ENCODE data around the gene GRIN1. TPM values are rescaled to one million over a fixed set of nuclear protein-coding genes. Genes with fewer than 3 reads are reported as not detected.

GRIN1 gene
- total RNA-seq, 2 donors from 2014 or later: 0.35 to 0.73 TPM

DNA sequence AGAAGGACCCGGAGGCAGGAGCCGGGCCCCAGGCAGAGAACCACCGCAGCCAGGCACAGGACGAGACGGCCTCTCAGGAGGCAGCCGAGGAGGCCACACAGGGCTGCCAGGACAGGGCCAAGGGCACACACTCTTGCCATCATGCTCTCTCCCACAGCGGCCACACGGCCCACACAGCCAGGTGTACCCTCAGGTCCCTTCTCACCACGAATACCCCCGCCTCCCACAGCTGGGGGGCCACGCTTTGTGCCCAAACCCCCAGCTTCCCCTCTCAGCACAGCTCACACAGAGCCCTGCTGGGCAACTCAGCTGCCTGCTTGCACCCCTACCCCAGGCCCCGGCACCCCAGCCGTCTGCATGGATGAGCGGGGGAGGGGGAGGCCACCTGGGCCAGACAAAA, 54.8 kb downstream of the GRIN1 start:
- no peaks in the 10 kb centered on the region for H3K9me3 Mint-ChIP-seq
- H3K4me3 Mint-ChIP-seq: no peak overlapping the region
- peaks cover 17% of the 10 kb centered on the region for H3K4me1 Mint-ChIP-seq
- WGBS, 2 experiments (ENCODE audit: insufficient coverage in 1 of 2, insufficient read length in 1 of 2): 92 to 100% methylated on average over 3 to 14 of the region's 14 CpGs
- peaks cover 14% of the 10 kb centered on the region for H3K36me3 ChIP-seq (ENCODE audit: control insufficient read depth, insufficient read depth, low read length)
- H3K9me3 ChIP-seq (ENCODE audit: control insufficient read depth, low read length): no peaks in the 10 kb centered on the region
- H3K4me1 ChIP-seq (ENCODE audit: control insufficient read depth, insufficient read depth, low read length): peaks cover 24% of the 10 kb centered on the region
- no peak overlapping the region for H3K27ac Mint-ChIP-seq
- no peaks in the 10 kb centered on the region for H3K27me3 ChIP-seq (ENCODE audit: control insufficient read depth, insufficient read depth, low read length, poor library complexity, severe bottlenecking)
- H3K4me3 ChIP-seq (ENCODE audit: low read length): no peak overlapping the region
- DNase-seq: no peak
- H3K27ac ChIP-seq (ENCODE audit: low read depth, low read length): no peak overlapping the region
- H3K27me3 Mint-ChIP-seq (ENCODE audit: insufficient read depth): no peaks in the 10 kb centered on the region
- no peak overlapping the region for H3K9ac ChIP-seq (ENCODE audit: extremely low read depth, low read length, poor library complexity, severe bottlenecking)
- peaks cover 9% of the 10 kb centered on the region for H3K36me3 Mint-ChIP-seq (ENCODE audit: low read depth)
- TF ChIP-seq, protein P1, sequence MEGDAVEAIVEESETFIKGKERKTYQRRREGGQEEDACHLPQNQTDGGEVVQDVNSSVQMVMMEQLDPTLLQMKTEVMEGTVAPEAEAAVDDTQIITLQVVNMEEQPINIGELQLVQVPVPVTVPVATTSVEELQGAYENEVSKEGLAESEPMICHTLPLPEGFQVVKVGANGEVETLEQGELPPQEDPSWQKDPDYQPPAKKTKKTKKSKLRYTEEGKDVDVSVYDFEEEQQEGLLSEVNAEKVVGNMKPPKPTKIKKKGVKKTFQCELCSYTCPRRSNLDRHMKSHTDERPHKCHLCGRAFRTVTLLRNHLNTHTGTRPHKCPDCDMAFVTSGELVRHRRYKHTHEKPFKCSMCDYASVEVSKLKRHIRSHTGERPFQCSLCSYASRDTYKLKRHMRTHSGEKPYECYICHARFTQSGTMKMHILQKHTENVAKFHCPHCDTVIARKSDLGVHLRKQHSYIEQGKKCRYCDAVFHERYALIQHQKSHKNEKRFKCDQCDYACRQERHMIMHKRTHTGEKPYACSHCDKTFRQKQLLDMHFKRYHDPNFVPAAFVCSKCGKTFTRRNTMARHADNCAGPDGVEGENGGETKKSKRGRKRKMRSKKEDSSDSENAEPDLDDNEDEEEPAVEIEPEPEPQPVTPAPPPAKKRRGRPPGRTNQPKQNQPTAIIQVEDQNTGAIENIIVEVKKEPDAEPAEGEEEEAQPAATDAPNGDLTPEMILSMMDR (conservative IDR thresholded peaks at IDR 0.05): no peak

DNA sequence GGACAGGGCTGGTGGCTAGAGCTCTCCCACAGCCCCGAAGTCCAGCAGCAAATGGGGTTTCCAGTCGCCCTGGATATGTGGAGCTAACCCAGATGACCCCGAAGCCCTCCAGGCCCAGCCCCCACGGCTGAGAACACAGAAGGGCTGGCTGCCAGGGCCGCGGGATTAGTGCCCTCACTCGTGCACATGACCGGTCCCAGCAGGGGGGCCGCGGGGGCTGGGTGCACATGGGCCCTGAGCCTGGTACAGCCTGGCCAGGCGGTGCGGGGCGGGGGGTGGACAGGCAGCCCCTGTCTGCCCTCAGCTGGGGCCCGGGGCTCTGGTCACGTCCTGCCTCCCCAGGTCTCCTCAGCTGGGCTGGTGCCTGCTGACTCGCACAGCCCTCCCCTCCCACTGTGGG, 55.4 kb downstream of the GRIN1 start:
- Mint-ChIP-seq H3K27me3 (ENCODE audit: insufficient read depth) (no peaks in the 10 kb centered on the region), H3K4me1 (peaks cover 15% of the 10 kb centered on the region), H3K9me3 (no peaks in the 10 kb centered on the region), H3K27ac (no peak overlapping the region), H3K36me3 (ENCODE audit: low read depth) (peaks cover 9% of the 10 kb centered on the region), H3K4me3 (no peak overlapping the region)
- Histone ChIP-seq H3K27ac (ENCODE audit: low read depth, low read length) (no peak overlapping the region), H3K36me3 (ENCODE audit: control insufficient read depth, insufficient read depth, low read length) (peaks cover 14% of the 10 kb centered on the region), H3K9ac (ENCODE audit: extremely low read depth, low read length, poor library complexity, severe bottlenecking) (no peak overlapping the region), H3K4me1 (ENCODE audit: control insufficient read depth, insufficient read depth, low read length) (peaks cover 29% of the 10 kb centered on the region), H3K27me3 (ENCODE audit: control insufficient read depth, insufficient read depth, low read length, poor library complexity, severe bottlenecking) (no peaks in the 10 kb centered on the region), H3K9me3 (ENCODE audit: control insufficient read depth, low read length) (no peaks in the 10 kb centered on the region), H3K4me3 (ENCODE audit: low read length) (no peak overlapping the region)
- TF ChIP-seq, protein P1 (conservative IDR thresholded peaks at IDR 0.05): no peak
- WGBS, 2 experiments (ENCODE audit: insufficient coverage in 1 of 2, insufficient read length in 1 of 2): 85 to 95% methylated on average over 3 to 16 of the region's 16 CpGs
- DNase-seq: no peak

DNA sequence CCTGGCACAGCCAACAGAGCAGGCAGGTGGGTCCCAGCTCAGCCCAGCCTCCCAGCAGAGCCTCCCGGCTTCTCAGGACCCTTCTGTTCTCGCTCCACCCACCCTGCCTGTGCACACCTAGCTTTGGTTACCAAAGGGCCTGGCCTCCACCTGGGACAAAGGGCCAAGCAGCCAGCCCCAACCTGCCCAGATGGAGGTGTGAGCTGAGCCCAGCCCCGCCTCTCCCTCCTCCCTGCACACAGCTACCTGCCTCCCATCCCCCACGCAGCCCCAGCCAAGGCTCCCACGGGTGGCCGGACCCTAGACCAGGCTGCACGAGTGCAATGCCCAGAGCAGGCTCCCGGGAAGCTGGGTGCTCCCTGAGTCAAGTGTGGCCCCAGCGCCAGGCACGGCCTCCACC, 56.0 kb downstream of the GRIN1 start:
- peaks cover 12% of the 10 kb centered on the region for H3K4me1 Mint-ChIP-seq
- TF ChIP-seq, protein P1 (conservative IDR thresholded peaks at IDR 0.05): no peak
- Histone ChIP-seq H3K9me3 (ENCODE audit: control insufficient read depth, low read length) (no peaks in the 10 kb centered on the region), H3K4me3 (ENCODE audit: low read length) (no peak overlapping the region), H3K4me1 (ENCODE audit: control insufficient read depth, insufficient read depth, low read length) (peaks cover 25% of the 10 kb centered on the region), H3K36me3 (ENCODE audit: control insufficient read depth, insufficient read depth, low read length) (peaks cover 12% of the 10 kb centered on the region), H3K27ac (ENCODE audit: low read depth, low read length) (no peak overlapping the region), H3K9ac (ENCODE audit: extremely low read depth, low read length, poor library complexity, severe bottlenecking) (no peak overlapping the region), H3K27me3 (ENCODE audit: control insufficient read depth, insufficient read depth, low read length, poor library complexity, severe bottlenecking) (no peaks in the 10 kb centered on the region)
- DNase-seq: no peak
- H3K9me3 Mint-ChIP-seq: no peaks in the 10 kb centered on the region
- H3K27ac Mint-ChIP-seq: peak overlapping the region; percentile 79
- no peaks in the 10 kb centered on the region for H3K27me3 Mint-ChIP-seq (ENCODE audit: insufficient read depth)
- 87 to 90% methylated on average over 4 to 10 of the region's 10 CpGs for WGBS, 2 experiments (ENCODE audit: insufficient coverage in 1 of 2, insufficient read length in 1 of 2)
- H3K4me3 Mint-ChIP-seq: no peak overlapping the region
- H3K36me3 Mint-ChIP-seq (ENCODE audit: low read depth): peaks cover 9% of the 10 kb centered on the region
